ENCODE data around the gene PODXL.
"Not testable (repeated sequence)": the region's sequence is repeated elsewhere in the genome, so short reads cannot be mapped to it uniquely, and the experiment has no call there.

The PODXL gene

DNA sequence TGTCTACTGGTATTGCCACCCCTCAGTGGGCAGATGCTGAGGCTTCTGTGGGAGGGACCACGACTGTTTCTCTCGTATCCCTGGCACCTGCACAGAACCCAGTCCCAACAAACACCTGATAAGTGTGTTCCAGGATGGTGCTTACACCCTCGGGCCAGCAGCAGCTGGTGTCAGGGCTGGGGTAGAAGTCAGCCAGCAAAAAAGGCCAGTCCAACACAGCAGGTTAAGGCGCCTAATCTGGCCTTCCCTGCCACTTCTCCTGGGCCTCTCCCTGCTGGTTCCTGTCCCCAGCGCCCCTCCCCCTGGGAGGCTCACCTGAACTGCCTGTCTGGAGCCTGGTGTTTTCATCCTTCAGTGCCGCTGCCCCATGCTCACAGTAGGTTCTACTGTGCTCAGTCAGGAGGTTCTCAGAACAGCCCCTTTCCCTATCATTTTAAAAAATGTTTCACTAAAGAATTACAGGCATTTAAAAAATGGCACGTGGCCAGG, 20.0 kb downstream of the PODXL start:
- DNase-seq: no peak

DNA sequence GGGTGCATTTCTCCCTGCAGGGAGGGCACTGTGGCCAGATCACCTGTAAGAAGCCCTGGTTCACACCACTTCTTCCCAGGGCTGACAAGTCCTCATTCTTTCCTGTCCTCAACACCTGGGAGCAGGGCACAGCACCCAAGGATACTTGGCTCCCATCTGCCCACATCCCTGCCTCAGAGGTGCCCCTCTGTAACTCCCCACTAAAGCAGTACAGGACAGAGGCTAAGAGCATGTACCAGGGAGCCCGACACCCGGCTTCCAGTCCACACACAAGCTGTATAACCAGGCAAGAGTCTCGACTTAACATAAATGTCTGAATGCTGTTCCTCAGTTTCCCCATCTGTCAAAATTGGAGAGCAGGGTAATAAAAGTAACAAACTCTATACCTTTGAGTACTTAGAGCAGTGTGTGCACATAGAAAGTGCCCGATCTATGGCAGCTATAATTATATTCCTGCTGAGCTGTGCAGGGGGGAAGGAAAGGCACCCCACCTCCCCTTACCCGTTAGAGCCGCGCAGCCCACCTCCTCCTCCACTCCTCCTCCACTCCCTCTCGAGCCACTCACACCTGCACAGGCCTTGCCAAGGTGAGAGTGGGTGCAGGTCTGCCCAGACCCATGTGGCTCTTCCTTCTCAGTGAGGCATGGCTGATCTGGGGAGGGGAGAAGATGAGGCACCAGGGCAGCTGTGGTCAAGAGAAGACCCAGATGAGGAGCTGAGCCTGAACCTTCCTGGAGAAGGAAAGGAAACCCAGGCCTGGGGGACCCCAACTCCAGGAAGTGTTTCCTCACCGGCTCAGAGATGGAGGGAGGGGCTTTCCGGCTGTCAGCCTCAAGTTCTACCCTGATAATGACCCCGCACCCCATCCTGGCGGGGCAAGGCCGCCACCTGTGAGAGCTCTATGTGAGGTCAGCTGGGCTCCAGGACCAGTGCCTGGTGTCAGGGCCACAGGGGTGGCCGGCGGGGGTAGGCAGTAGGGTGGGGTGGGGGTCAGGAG, 22.6 kb downstream of the PODXL start:
- no peak for DNase-seq

GRCh38 chr7:131533151-131533559, 23.3 kb downstream of the PODXL start:
- no peak for DNase-seq

- no peak for DNase-seq
These were observed 23.8 kb downstream of the PODXL start for GRCh38 chr7:131532570-131533091.

DNA sequence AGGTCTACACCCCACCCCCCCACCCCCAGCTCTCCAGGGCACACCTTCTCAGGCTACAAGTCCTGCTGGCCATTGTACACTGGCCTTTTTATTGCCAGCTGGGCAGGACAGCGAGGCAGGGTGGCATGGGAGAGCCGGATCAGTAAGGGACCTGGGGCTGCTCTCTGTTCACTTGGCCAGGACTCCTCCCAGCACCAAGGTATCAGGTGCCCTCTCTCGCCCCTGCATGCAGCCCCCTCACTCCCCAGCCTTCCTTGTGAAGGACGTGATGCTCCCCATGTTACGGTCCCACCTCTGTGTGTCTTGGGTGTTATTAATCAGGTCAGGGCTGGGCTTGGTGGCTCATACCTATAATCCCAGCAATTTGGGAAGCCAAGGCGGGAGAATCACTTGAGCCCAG, 26.3 kb downstream of the PODXL start:
- no peak for DNase-seq

- DNase-seq: no peak
These were observed 26.8 kb downstream of the PODXL start for GRCh38 chr7:131529617-131530016.

DNA sequence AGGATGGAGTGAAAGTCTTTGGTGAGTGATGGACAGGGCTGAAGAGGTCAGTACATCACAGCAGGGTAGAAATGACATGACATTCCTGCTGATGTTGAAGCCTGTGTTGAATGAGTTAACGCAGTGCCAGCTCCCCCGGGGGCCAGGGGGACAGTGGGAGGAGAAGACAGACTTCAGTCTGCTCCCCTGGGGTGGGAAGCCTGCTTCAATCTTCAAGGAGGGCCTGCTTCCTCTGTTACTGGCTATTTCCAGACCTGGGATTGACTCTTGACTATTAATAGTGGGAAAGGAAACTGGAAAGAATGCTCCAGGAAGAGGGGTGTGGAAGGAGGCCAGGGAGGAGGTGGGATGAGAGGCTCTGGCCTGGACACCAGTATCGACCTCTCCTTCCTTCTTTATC, 27.2 kb downstream of the PODXL start:
- no peak for DNase-seq

GRCh38 chr7:131527456-131527855, 29.0 kb downstream of the PODXL start:
- no peak for DNase-seq

GRCh38 chr7:131525820-131526219, 30.6 kb downstream of the PODXL start:
- DNase-seq: no peak

GRCh38 chr7:131524703-131525102, 31.7 kb downstream of the PODXL start:
- no peak for DNase-seq

DNA sequence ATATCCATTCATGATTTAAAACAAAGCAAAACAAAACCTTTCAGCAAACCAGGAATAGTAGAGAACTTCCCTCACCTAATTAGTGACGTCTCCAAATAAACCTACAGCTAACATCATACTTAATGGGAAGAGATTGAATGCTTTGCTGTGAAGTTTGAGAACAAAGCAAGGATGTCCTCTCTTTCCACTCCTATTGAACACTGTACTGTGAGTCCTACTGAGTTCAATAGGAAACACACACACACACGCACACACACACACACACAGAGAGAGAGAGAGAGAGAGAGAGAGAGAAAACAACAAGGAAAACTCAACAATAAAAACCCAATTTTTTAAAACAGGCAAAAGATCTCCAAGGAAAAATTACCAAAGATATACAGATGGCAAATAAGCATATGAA, 32.3 kb downstream of the PODXL start:
- DNase-seq: no peak

- no peak for DNase-seq
These were observed 34.0 kb downstream of the PODXL start for GRCh38 chr7:131522325-131522930.

GRCh38 chr7:131521651-131522163, 34.7 kb downstream of the PODXL start:
- DNase-seq: no peak

- DNase-seq: no peak
These were observed 37.8 kb downstream of the PODXL start for GRCh38 chr7:131518626-131519025.

DNA sequence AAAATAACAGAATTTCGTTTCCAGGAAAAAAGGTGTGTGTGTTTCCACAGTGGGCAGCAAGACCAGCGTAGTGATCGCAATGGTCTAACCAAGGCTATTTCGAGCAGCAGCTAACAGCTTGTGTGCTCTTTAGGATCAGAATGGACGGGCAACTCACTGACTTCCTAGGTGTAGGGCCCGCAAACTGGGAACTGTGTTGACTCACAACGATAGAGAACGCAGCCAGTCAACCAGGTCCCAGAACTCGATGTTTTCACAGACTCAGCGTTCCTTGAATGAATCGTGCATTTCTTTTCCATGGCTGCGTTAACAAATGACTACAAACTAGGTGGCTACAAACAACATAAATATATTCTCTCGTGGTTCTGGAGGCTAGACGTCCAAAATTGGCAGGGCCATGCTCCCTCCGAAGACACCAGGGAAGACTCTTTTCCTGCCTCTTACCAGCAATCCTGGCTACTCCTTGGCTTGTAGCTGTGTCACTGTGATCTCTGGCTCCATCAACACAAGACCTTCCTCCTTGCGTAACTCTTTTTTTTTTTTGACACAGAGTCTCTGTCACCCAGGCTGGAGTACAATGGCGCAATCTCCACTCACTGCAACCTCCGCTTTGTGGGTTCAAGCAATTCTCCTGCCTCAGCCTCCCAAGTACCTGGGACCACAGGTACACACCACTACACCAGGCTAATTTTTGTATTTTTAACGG, 39.1 kb downstream of the PODXL start:
- DNase-seq: no peak

GRCh38 chr7:131515471-131515870, 41.0 kb downstream of the PODXL start:
- DNase-seq: not testable (repeated sequence)

GRCh38 chr7:131513245-131514061, 43.0 kb downstream of the PODXL start:
- DNase-seq: peak; percentile 70

- DNase-seq: no peak
These were observed 44.5 kb downstream of the PODXL start for GRCh38 chr7:131511774-131512535.

DNA sequence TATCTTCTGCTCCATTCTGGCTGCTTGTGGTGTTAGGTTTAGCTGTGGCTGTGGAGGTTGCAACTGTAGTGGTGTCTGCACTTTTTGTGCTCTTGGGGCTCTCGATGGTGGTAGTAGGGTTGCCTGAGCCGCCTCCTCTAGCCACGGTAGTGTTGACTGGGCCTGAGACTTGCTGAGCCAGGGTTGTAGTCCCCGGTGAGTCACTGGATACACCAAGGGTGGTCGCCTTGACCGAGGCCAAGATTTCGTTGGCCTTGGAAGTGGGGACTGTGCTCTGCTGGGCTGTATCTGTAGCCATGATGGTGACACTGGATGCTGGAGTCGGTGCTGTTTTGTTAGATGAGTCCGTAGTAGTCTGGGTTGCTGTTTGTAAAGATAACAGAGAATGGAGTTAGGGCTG, 45.4 kb downstream of the PODXL start:
- no peak for DNase-seq

DNA sequence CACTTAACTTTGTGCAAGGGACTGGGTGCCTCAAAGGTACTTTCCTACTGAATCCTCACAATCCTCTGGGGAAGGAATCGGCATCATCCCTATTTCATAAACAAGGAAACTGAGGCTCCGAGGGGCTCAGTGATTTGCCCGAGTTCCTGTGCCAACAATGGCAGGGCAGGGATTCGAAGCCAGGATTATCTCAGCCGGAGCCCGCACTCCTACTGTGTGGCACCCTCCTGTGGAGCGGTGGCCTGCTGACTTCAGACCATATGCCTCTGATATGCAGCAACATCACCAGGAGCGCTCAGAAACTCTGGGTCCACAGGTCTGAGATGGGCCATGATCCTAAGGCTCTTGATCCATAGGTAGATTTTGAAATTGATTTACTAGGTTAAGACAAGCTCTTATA, 46.6 kb downstream of the PODXL start:
- no peak for DNase-seq

Data from NCI-H510A (cell line).